Measurements from ENCODE around the gene TDO2.

GRCh38 chr4:155906554-155907247, 3.2 kb downstream of the TDO2 start:
- no peak for TF ChIP-seq GATA2 (IDR thresholded peaks at IDR 0.05; ENCODE audit: low read depth, low read length)
- TF ChIP-seq GATA3 (IDR thresholded peaks at IDR 0.05; ENCODE audit: low read depth, low read length): no peak

Measured in SH-SY5Y (cell line).